ELF-1 (cell line): Measurements from ENCODE around the gene SMARCD1.

Source experiments
- DNase-seq: peaks from one replicate; pipeline ENCODE4 v3.0.0-alpha.2; 2016; ENCODE audit warnings: low read depth, low spot score

The SMARCD1 gene

DNA sequence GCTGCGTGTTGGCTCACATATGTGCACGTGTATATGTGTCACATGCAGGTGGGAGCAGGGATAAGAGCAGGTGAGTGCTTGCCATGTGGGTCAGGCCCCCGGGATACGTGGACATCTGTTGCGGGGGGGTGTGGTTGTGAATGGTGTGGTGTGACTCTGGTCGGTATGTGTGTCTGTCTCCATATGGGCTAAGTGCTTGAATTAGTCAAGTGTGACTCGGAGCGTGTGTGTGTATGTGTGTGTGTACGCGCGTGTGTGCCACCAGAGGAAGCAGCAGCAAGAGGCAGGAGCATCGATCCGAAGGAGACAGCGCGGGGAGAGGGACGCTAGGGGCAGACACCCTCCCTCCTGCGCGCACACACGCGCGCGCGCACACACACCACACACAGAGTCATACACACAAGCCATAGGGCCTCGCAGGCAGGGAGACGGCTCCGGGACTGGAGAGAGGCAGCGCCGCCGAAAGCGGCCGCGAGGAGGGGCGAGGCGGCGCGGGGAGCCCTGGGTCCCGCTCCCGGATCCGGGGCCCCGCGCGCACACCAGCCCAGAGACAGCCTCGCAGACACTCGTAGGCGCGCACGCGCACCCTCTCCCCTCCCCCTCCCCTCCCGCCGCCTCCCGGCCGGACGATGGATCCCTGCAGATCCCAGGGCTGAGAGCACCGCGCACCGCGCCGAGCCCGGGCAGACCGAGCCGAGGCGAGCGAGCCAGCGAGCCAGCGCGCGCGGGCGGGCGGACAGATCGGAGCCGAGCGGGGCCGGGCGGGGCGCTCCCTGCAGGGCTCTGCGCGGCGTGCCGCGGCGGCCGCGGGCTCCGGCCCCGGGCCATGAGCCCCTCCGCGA, 27.9 kb upstream of the SMARCD1 start, which contains the start of gene ASIC1:
Gene ASIC1 (plus strand): TSS at position 597 of the 842 bp plus-strand sequence. CDS start 1,171 bp downstream, outside the sequence.
- peak; percentile 57 for DNase-seq

DNA sequence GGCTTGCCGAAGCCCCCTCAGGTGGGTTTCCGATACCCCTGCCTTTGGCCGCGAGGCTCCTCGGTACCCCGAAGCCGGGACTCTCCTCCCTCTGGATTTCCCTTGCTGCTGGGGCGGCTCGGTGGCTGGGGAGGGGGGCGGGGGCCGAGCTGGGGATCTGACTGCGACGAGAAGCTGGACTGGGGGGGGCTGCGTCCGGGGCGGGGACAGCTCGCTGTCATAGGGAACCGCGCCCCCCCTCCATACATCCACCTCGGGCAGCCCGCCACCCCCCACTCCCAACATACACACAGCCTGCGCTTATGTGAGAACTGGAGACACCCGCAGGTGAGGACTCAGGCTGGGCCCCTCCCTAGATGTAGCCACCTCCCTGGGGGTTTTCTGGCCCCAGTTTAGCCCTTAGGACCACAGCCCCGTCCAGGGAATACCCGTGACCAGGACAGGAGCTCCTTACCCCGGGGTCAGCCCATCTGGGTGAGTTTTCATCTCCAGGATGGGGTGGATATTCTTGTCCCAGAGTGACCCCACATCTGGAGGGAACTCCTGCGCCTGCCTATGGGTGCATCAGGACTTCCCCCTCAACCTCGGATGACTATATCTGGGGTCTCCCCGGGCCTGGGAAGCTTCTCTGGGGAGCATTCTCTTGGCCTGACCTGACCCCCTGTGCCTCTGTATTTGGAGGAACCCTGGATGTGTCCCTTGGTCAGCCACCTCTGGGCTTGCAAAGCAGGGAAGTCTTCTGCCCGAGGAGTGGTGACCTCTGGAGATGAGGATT, 27.1 kb upstream of the SMARCD1 start:
- DNase-seq: no peak

DNA sequence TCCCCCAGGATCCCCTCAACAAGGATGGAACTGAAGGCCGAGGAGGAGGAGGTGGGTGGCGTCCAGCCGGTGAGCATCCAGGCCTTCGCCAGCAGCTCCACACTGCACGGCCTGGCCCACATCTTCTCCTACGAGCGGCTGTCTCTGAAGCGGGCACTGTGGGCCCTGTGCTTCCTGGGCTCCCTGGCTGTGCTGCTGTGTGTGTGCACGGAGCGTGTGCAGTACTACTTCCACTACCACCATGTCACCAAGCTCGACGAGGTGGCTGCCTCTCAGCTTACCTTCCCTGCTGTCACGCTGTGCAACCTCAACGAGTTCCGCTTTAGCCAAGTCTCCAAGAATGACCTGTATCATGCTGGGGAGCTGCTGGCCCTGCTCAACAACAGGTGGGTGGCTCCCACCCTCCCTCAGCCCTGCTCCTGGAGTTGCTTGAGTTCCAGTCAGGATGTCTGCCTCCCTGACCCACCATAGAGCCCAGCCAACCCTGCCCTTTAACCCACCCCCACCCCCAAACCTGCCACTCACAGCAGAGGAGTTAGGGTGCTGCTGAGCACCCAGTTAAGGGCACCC, 26.3 kb upstream of the SMARCD1 start:
- DNase-seq: no peak

DNA sequence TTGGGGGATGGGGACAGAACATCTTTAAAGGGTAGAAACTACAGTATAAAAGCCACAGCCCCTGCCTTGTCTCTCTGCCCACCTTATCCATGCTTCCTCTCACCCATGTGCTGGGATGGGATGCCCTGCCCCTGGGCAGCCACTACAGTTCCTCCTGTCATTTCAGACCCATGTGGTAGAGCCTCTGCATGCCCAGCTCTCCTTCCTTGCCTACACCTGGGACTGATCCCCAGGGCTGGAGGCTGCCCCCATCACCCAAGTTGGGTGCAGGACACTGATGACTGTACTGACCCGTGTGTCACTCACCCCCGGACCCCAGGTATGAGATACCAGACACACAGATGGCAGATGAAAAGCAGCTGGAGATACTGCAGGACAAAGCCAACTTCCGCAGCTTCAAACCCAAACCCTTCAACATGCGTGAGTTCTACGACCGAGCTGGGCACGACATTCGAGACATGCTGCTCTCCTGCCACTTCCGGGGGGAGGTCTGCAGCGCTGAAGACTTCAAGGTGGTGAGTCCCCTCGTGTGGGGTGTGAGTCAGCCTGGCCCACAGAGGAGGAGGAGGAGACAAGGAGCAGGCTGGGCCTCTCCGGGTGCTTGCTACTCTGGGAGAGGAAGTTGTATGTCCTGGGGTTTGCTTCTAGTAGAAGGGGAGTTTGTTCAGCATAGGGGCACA, 25.6 kb upstream of the SMARCD1 start:
- DNase-seq: no peak

DNA sequence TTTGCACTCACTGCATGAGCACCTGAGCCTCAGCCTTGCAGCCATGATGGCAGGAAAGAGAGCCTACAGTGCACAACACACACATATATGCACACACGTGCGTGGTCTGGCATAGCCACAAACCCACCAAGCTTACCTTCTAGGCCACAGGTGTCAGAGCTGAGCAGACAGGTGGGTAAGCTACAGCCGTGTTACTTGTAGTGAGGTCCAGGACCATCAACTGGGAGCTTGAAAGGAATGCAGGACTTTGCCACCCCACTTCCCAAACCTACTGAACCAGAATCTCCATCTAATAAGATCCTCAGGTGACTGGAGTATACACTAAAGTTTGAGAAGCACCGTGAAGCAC, 25.0 kb upstream of the SMARCD1 start:
- no peak for DNase-seq

DNA sequence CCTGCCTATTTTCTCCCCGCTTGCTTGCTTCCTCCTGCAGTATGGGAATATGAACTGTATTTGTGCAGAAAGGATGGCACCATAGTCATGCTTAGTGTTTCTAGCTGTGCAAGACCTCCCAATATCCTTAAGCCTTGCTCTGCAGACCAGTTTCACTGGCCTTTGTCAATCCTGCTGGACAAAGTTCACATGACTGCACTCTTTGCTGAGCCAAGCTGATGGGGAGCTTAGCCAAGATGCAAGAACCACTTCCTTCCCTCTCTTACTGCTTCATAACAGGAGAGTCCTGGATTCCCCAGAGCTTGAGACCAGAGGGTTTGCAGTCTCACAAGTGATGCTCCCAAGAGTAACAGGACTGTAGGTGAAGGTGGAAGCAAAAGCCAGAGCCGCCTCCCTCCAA, 24.0 kb upstream of the SMARCD1 start:
- DNase-seq: no peak

DNA sequence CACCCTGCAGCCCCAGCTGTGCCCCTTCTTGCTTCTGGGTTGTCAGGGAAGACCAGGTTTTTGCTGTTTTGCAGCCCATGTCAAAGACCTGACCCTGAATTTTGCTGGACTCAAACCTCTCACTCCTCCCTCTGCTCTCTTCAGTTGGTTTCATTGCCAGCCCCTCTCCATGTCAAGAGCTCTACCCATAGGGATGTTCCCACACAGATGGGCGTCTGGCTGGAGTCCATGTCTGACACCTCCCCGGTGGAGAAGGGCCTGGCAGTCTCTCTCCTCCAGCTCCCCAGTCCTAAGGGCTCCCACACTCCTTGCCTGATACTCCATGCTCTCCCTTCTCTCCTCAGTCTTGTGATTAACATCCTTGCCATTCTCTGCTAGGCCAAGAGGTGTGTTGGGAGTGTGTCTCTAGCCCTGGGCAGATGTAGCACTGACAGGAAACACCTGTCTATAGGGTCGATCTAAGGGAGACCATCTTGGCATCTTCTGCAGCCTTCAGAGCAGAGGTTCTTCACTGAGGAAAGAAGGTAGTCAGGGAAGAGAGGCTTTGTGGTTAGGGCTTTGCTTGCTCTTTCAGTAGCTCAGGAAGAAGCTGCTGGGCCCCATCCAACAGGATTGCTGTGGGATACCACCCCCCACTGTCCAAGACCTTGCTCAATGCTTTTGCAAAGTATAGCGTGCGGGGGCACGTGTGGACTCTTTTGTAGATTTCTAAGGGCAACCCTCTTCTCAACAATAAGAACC, 23.0 kb upstream of the SMARCD1 start:
- DNase-seq: no peak

DNA sequence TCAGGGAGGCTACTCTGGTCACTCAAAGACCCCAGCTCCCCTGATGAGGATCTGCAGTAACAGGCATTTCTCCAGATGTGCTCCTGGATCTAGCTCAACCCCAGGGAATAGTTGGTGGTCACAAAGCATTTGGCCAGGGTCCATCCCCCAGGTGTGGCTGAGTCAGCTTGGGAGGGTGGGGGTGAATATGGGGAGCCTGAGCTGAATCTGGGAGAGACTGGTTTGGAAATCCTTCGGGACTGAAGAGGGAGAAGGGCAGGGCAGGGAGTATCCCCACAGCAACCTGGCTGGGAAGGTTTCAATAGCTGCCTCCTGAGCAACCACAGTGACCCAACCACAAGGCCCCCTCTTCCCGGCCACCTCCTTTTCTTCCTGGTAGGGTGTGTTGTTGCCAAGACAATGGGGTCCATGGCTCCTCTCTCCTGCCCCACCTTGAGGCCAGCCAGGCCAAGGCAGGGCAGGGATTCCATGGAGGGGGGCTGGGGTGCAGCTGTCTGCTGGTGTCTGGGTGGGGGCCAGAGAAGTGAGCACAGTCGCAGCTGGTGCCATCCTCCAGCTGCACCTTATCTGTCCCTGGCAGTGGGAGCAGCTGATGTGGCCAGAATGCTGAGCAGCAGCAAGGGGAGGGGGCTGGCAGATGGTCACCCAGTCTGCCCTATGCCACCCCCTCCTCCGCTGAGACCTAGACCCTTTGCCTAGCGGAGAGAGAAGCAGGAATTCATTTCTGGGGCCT, 22.2 kb upstream of the SMARCD1 start:
- no peak for DNase-seq

DNA sequence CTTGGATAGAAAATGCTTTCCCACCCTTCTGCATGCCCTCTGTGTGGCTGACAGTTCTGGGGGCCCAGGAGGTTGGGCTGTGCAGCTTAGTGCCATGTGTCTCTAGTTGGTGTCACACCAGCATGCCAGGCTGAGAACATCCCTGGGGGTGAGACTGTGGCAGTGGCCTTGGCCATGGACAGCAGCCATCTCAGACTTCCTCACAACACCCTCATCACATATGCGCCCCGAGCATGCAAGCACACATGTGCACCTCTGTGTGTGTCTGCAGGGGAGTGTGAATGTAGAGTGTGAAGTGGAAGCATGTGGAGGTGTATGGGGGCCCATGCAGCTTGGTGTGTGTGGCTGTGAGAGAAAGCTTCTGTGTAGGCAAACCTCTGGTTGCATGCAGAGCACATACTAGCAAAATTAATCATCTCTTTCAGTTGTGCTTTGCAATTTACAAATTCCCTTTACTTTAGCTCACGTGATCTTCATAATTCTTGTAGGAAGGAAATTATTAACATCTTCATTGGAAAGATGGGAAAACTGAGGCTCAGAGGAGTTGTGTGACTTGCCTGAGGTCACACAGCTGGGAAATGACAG, 19.3 kb upstream of the SMARCD1 start:
- no peak for DNase-seq

DNA sequence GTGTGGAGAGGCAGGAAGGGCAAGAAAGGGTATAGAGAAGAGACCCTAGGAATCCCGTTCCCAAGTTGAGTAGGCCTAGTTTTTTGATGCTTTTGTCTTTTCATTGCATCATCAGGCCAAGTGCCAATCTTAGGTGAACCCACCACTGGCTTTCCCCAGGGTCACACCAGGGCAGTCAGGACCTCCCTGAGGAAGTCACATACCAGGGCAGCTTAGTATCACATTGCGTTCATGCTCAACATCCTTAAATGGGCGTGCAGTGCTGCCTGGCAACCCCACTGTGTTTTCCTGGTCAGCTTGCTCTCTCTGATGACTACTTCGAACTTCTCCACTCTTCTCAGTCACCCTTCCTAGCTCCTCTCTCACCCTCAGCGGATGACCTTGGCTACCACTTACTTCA, 18.7 kb upstream of the SMARCD1 start:
- DNase-seq: peak; percentile 68

DNA sequence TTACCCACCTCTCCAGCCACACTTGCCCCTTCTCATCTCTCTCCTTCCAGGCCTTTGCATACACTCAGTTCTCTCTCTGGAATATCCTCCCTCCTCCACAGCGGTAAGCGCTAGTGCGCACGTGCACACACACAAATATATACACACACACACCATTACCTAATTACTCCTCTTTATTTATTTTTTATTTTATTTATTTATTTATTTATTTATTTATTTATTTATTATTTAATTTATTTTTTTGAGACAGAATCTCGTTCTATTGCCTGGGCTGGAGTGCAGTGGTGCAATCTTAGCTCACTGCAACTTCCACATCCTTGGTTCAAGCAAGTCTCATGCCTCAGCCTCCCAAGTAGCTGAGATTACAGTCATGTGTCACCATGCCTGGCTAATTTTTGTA, 16.1 kb upstream of the SMARCD1 start:
- DNase-seq: no peak

DNA sequence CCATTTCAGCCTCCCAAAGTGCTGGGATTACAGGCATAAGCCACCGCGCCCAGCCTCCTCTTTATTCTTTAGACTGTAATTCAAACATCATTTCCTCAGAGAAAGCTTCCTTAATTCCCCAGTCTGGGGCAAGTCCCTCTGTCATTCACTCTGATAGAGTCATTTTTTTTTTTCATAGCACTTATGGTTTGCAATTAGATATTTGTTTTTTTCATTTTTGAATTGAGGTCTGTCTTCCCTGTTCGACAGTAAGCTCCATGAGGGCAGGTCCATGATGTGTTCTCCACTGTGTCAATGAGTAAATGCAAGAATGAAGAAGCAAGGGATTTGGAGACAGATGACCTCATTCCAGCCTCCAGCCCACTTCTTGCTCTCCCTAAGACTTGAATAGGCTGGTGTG, 15.6 kb upstream of the SMARCD1 start:
- DNase-seq: no peak

DNA sequence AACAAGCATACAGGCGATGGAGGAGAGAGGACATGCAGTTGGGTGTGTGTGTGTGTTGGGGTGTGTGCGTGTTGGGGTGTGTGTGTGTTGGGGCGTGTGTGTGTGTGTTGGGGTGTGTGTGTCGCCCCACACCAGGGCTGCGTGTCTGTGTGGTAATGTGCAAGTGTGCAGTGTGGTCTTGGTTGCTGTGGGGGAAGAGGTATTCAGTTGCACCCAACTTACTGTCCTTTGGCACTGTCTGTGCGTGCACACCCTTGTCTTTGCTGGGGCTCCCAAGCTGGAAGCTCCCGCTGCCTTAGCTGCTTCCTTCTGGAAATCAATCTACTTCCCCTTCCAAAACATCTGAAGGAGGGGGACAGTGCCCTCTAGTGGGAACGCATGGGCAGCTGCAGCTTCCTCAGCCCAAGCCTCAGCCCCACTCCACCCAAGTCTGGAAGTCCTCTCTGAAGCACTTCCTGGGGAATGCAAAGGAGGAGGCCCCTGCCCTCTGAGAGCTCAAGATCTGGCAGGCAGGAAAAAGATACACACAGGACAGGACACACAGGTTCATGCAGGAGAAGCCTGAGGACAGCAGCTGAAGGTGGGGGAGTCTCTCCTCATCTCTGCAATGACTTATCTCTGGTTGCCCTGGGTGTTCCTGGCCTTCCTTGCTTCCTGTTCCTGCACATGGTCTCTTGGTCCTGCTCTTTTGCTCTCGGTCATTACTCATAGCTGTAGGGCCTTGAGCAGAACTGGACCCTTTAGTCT, 14.7 kb upstream of the SMARCD1 start:
- peak; percentile 89 for DNase-seq

DNA sequence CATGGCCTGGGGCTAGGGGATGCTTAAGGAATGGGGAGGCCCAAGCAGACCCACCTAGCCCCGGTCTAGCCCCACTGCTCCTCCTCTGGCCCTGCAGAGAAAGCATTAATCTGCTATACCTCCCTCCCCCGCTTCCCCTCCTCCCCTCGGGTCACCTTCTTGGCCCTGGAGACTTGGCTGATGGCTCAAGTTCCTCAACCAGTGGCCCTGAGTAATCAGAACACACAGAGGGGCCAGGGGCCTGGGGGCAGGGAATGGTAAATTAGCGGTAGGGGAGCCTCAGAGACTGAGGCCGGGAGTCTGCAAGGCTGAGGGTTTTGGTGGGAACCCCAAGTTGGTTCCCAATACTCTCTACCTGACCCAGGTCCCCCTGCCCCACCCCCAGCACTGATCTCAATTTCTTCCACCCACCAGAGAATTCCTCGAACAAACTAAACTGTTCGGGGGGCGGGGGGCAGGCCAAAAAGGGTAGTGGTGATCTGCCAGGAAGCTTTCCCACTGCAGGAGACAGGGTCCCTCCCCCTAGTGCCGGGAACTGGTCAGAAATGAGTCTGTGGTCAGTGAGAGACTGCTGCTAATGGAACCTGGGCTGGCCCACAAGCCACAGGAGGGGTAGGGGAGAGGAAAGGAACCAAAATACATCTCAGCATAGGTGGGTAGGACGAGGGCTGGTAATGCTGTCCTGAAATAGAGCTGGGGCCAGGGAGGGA, 12.8 kb upstream of the SMARCD1 start:
- no peak for DNase-seq

DNA sequence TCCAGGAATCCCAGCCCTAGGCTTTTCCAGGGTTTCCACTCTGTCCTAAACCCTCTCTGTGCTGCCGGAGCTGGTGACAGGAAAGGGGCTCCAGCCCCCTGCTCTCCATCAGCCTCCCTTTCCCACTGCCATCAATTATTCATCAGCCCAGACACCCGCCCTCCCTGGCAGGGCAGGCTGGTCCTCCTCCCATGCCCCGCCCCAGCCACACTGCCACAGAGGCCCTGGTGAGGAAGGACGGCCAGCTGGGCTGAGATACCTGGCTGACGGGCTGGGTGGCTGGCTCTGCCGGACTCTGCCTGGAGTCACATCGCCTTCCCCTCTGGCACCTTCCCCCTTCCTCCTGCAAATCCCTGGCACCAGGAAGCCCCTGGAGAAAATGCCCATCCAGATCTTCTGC, 11.9 kb upstream of the SMARCD1 start:
- no peak for DNase-seq

DNA sequence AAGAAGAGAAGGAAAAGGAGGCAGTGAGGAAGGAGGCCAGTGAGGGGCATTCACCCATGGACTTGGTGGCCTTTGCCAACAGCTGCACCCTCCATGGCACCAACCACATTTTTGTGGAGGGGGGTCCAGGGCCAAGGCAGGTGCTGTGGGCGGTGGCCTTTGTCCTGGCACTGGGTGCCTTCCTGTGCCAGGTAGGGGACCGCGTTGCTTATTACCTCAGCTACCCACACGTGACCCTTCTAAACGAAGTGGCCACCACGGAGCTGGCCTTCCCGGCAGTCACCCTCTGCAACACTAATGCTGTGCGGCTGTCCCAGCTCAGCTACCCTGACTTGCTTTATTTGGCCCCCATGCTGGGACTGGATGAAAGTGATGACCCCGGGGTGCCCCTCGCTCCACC, 11.4 kb upstream of the SMARCD1 start:
- no peak for DNase-seq

DNA sequence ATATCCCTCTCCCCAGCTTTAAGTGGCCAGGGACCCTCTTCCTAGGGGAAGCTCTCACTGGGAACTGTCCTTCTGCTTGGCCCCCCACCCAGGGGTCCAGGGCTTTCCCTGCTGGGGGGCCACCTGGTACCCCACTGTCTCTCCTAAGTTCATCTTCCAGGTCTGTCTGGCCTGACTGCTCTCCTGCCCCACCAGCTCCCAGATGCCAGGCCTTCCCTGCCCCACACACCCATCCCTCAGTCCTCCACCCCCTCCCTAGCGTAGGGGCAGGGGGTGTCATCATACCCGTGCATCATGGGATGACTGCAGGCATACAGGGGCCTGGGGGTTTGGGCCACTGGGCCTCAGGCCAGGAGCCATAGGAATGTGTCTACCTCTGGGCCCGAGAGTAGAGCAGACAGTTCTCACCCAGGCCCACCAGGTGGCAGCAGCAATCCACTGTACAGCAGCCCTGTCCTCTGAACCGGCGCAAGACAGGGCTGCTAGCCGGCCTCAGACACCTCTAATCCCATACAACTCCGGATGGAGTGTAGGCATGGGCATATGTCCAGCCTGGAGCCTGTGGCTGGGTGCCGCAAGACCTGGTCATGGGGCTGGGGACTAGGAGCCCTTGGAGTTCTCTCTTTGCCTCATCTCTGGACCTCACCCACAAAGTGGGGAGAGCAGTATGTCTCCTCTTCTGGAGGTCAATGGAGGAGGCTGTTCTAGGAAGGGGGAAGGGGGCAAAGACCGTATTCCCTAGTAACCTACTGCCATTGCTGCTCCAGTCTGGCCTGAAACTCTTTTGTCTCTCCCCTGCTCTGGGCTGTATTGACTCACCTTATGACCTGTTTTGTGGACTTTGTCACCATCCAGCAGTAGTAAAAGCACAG, 10.0 kb upstream of the SMARCD1 start:
- peak; percentile 93 for DNase-seq

DNA sequence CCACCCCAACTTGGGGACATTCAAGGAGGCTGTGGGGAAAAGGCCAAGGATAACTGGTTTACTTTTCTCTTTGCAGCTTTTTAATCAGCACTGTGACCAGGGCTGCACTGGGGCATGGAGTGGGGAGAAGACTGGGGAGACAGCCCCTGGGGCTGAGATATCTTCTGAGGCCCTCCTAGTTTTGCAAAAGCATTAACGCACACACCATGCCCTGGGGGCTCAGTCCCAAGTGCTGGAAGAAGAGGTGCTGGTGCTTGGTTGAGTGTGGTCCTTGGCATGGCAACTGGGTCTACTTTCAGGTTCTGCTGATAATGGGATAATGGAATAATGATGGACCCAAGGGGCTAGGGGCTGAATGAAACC, 9.4 kb upstream of the SMARCD1 start:
- DNase-seq: no peak
